Renal pelvis (tissue), 4 donors: Measurements from ENCODE around the gene HBG1. TPM values are rescaled to one million over a fixed set of nuclear protein-coding genes. Genes with fewer than 3 reads are reported as not detected.

Experiments
- DNase-seq: peaks from one replicate; pipeline ENCODE4 v3.0.0-alpha.2; 2013
- polyA plus RNA-seq, 3 donors: library from polyadenylated mRNA; unstranded; fragments of 120-200 nt; gene quantifications; one replicate each; pipeline ENCODE4 v1.2.1, GENCODE V29; 2013; ENCODE audit not compliant: insufficient read length in 3 of 3

The HBG1 gene
- polyA plus RNA-seq, 3 donors, result 482 to 633 (median 588) TPM

- DNase-seq, result no peak
Measured at GRCh38 chr11:5231111-5231510, 18.5 kb downstream of the HBG1 start.

- no peak for DNase-seq
Measured at GRCh38 chr11:5230266-5230665, 19.4 kb downstream of the HBG1 start.

GRCh38 chr11:5229796-5230195, 19.9 kb downstream of the HBG1 start:
- DNase-seq, result no peak

- no peak for DNase-seq
Measured at GRCh38 chr11:5229356-5229755, 20.3 kb downstream of the HBG1 start.

- no peak for DNase-seq
Measured at GRCh38 chr11:5228124-5228523, 21.5 kb downstream of the HBG1 start.

GRCh38 chr11:5227681-5228080, 22.0 kb downstream of the HBG1 start:
- no peak for DNase-seq

- no peak for DNase-seq
Measured at GRCh38 chr11:5226732-5227310, 22.8 kb downstream of the HBG1 start, which contains the start of gene HBB. TSS of gene HBB (minus strand) at chr11:5227071. CDS start at chr11:5227021, 50 bp downstream.

GRCh38 chr11:5225480-5225871, 24.2 kb downstream of the HBG1 start:
- no peak for DNase-seq

GRCh38 chr11:5224538-5225479, 24.8 kb downstream of the HBG1 start:
- DNase-seq, result no peak

GRCh38 chr11:5223686-5224085, 26.0 kb downstream of the HBG1 start:
- DNase-seq, result no peak

- no peak for DNase-seq
Measured at GRCh38 chr11:5223146-5223545, 26.5 kb downstream of the HBG1 start.

- no peak for DNase-seq
Measured at GRCh38 chr11:5210376-5210885, 39.2 kb downstream of the HBG1 start.

- peak; percentile 19 for DNase-seq
Measured at GRCh38 chr11:5204787-5205186, 44.9 kb downstream of the HBG1 start.

- DNase-seq, result no peak
Measured at GRCh38 chr11:5203366-5203765, 46.3 kb downstream of the HBG1 start.

GRCh38 chr11:5200582-5200981, 49.1 kb downstream of the HBG1 start, which contains the start of gene OR51V1:
TSS of gene OR51V1 (minus strand) at chr11:5200682. CDS start at chr11:5200682, 0 bp downstream.
- DNase-seq, result no peak

GRCh38 chr11:5198285-5198684, 51.4 kb downstream of the HBG1 start:
- no peak for DNase-seq

Other genes starting within 250 kb of the HBG1 start
- not detected for gene OR52J3, start 203.3 kb downstream of the HBG1 start, polyA plus RNA-seq
- not detected for gene OR52E2, start 190.2 kb downstream of the HBG1 start, polyA plus RNA-seq
- not detected for gene OR52E1, start 180.3 kb downstream of the HBG1 start, polyA plus RNA-seq
- not detected for gene OR52A5, start 111.5 kb downstream of the HBG1 start, polyA plus RNA-seq
- under 1 TPM; 0.01 to 0.04 (median 0.03) TPM for gene OR52A1, start 95.1 kb downstream of the HBG1 start, polyA plus RNA-seq
- not detected for gene OR51V1, start 49.2 kb downstream of the HBG1 start, polyA plus RNA-seq
- 100 to 1,000 TPM; 107 to 153 (median 133) TPM for gene HBB, start 22.8 kb downstream of the HBG1 start, polyA plus RNA-seq
- gene HBD, start 15.4 kb downstream of the HBG1 start, polyA plus RNA-seq, result 1 to 10 TPM in 1 of 3 donors, under 1 TPM in 2; 0.68 to 1.1 (median 0.93) TPM
- 1,000 to 10,000 TPM; 1,217 to 2,022 (median 1,324) TPM for gene HBG2, start 4.9 kb upstream of the HBG1 start, polyA plus RNA-seq
- gene HBE1, start 20.1 kb upstream of the HBG1 start, polyA plus RNA-seq, result 10 to 100 TPM in 1 of 3 donors, 1 to 10 TPM in 2; 2.4 to 10.5 (median 7.1) TPM
- gene OR51B4, start 52.1 kb upstream of the HBG1 start, polyA plus RNA-seq, result under 1 TPM; 0.09 to 0.24 (median 0.18) TPM
- gene OR51B2, start 74.4 kb upstream of the HBG1 start, polyA plus RNA-seq, result not detected
- gene OR51B5, start 93.7 kb upstream of the HBG1 start, polyA plus RNA-seq, result under 1 TPM; 0.32 to 0.59 (median 0.34) TPM
- not detected for gene OR51B6, start 101.7 kb upstream of the HBG1 start, polyA plus RNA-seq
- under 1 TPM in 2 of 3 donors, not detected in 1; 0.09 to 0.14 TPM for gene OR51M1, start 134.0 kb upstream of the HBG1 start, polyA plus RNA-seq
- gene OR51Q1, start 172.3 kb upstream of the HBG1 start, polyA plus RNA-seq, result under 1 TPM in 1 of 3 donors, not detected in 2; 0.16 TPM
- not detected for gene OR51I1, start 191.7 kb upstream of the HBG1 start, polyA plus RNA-seq
- gene OR51I2, start 199.5 kb upstream of the HBG1 start, polyA plus RNA-seq, result not detected
- not detected for gene OR52D1, start 238.8 kb upstream of the HBG1 start, polyA plus RNA-seq